Body of pancreas (tissue), 4 donors: ENCODE results near the gene AGBL4.

Experiments used
- CTCF ChIP-seq, 7 experiments: fragments of 450-650 bp in 4 of 7; fragments of 200-600 bp in 3 of 7; sonication (generic) in 3 of 7; IDR thresholded peaks; one replicate each; pipeline ENCODE4 v1.5.1; 2016 to 2019; ENCODE audit warnings: antibody characterized with exemption in 7 of 7
- POLR2A ChIP-seq, 3 donors: fragments of 450-650 bp; IDR thresholded peaks; one replicate each; pipeline ENCODE4 v1.6.1; 2016; ENCODE audit warnings: antibody characterized with exemption in 3 of 3, mild to moderate bottlenecking in 2 of 3

DNA sequence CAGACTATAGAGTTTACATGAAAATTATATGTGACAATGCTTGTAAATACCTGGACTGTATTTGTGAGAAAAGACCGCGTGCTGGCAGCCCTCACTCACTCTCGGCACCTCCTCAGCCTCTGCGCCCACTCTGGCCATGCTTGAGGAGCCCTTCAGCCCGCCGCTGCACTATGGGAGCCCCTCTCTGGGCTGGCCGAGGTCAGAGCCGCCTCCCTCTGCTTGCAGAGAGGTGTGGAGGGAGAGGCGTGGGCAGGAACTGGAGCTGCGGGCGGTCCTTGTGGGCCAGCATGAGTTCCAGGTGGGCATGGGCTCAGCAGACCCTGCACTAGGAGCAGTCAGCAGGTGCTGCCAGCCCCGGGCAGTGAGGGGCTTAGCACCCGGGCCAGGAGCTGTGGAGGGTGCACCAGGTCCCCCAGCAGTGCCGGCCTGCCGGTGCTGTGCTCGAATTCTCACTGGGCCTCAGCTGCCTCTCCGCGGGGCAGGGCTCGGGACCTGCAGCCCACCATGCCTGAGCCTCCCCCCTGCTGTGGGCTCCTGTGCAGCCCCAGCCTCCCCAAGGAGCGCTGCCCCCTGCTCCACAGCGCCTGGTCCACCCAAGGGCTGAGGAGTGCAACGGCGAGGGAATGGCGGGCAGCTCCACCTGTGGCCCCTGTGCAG is 482.5 kb downstream of the AGBL4 start:
- TF ChIP-seq CTCF (IDR thresholded peaks at IDR 0.05) (no peak), POLR2A (IDR thresholded peaks at IDR 0.05) (no peak)
